Common myeloid progenitor, CD34-positive (primary cell): Measurements from ENCODE around the gene NKTR.

Experiments used
- CTCF ChIA-PET: fragments of 350-600 bp; sonication (Branson Sonifier 250); formaldehyde crosslinking; loops from one replicate; lab custom pipeline; 2021; ENCODE audit warnings: antibody characterized with exemption; lab: Charles Lee
- POLR2A ChIA-PET: fragments of 350-600 bp; sonication (Branson Sonifier 250); formaldehyde crosslinking; loops from one replicate; lab custom pipeline; 2021; ENCODE audit warnings: antibody characterized with exemption; lab: Charles Lee
- DNase-seq, 3 donors: peaks; one replicate each; pipeline versions ENCODE4 v3.0.0 to v3.0.0-alpha.2; 2013
- H3K27ac ChIP-seq, 2 experiments: 1 replicate in 1 of 2; 2 replicates in 1 of 2; pipeline ENCODE4 v1.7.0; 2013; ENCODE audit warnings: inconsistent platforms in 2 of 2, low read length in 2 of 2, mild to moderate bottlenecking in 2 of 2, low read depth in 1 of 2, moderate library complexity in 1 of 2; ENCODE audit not compliant: severe bottlenecking in 2 of 2, insufficient read depth in 1 of 2, poor library complexity in 1 of 2
- H3K27me3 ChIP-seq, 5 experiments: replicated peaks in 2 of 5; 1 replicate in 3 of 5; 2 replicates in 2 of 5; pipeline versions ENCODE4 v1.6.1 to v1.7.0; 2013; ENCODE audit warnings: low read length in 4 of 5, mild to moderate bottlenecking in 2 of 5, moderate library complexity in 2 of 5, inconsistent platforms in 1 of 5; ENCODE audit not compliant: insufficient read depth in 5 of 5, control insufficient read depth in 4 of 5
- H3K36me3 ChIP-seq, 4 experiments: 1 replicate in 2 of 4; 2 replicates in 2 of 4; pipeline versions ENCODE4 v1.6.1 to v1.7.0; 2013; ENCODE audit warnings: low read length in 3 of 4, control low read depth in 1 of 4, mild to moderate bottlenecking in 1 of 4; ENCODE audit not compliant: control insufficient read depth in 4 of 4, insufficient read depth in 4 of 4
- H3K4me1 ChIP-seq, 4 experiments: 1 replicate in 3 of 4; 2 replicates in 1 of 4; pipeline versions ENCODE4 v1.6.1 to v1.7.1; 2013; ENCODE audit warnings: low read length in 3 of 4, mild to moderate bottlenecking in 3 of 4, control low read depth in 1 of 4, inconsistent platforms in 1 of 4, moderate library complexity in 1 of 4; ENCODE audit not compliant: control insufficient read depth in 4 of 4, insufficient read depth in 4 of 4; ENCODE audit errors: control extremely low read depth in 1 of 4
- H3K4me3 ChIP-seq, 7 experiments: 1 replicate in 4 of 7; 2 replicates in 3 of 7; pipeline versions ENCODE4 v1.5.1 to v1.7.0; 2013; ENCODE audit warnings: mild to moderate bottlenecking in 7 of 7, low read length in 6 of 7, moderate library complexity in 6 of 7, inconsistent platforms in 2 of 7, low read depth in 2 of 7, control low read depth in 1 of 7; ENCODE audit not compliant: insufficient read depth in 4 of 7, control insufficient read depth in 1 of 7; ENCODE audit errors: extremely low read depth in 1 of 7
- H3K9me3 ChIP-seq, 5 experiments: 1 replicate in 4 of 5; 2 replicates in 1 of 5; pipeline versions ENCODE4 v1.6.1 to v1.7.1; 2013; ENCODE audit warnings: low read length in 4 of 5, mild to moderate bottlenecking in 2 of 5, inconsistent platforms in 1 of 5, low read depth in 1 of 5, moderate library complexity in 1 of 5; ENCODE audit not compliant: control insufficient read depth in 4 of 5, insufficient read depth in 2 of 5; ENCODE audit errors: control extremely low read depth in 1 of 5
- WGBS: methylation state at CpG from one replicate; pipeline ENCODE4 v1.1.5; 2013; ENCODE audit not compliant: insufficient coverage; 5-methylcytosine and 5-hydroxymethylcytosine counted together

NKTR gene

GRCh38 chr3:42691816-42692666 is 91.6 kb downstream of the NKTR start:
- POLR2A ChIA-PET, result no interaction called here
- Histone ChIP-seq H3K4me1 (no peaks in the 10 kb centered on the region), H3K27ac (no peak overlapping the region), H3K9me3 (no peaks in the 10 kb centered on the region), H3K27me3 (peaks cover 0 to 34% (median 8%) of the 10 kb centered on the region in 5 experiments), H3K36me3 (no peaks in the 10 kb centered on the region), H3K4me3 (no peak overlapping the region)
- CTCF ChIA-PET, result no interaction called here
- DNase-seq, result no peak
- WGBS, result 84% methylated on average over 9 of the region's 13 CpGs

GRCh38 chr3:42692667-42693529 is 92.4 kb downstream of the NKTR start:
- 98% methylated on average over 11 of the region's 17 CpGs for WGBS
- no peaks in the 10 kb centered on the region for H3K36me3 ChIP-seq
- H3K27ac ChIP-seq, result no peak overlapping the region
- no peak overlapping the region for H3K4me3 ChIP-seq
- no peak for DNase-seq
- H3K4me1 ChIP-seq, result no peaks in the 10 kb centered on the region
- CTCF ChIA-PET, result no interaction called here
- peaks cover 0 to 33% (median 6%) of the 10 kb centered on the region in 5 experiments for H3K27me3 ChIP-seq
- POLR2A ChIA-PET, result no interaction called here
- H3K9me3 ChIP-seq, result no peaks in the 10 kb centered on the region

GRCh38 chr3:42693530-42693930 is 93.0 kb downstream of the NKTR start:
- ChIA-PET POLR2A (no interaction called here), CTCF (no interaction called here)
- Histone ChIP-seq H3K27me3 (peaks cover 0 to 36% (median 8%) of the 10 kb centered on the region in 5 experiments), H3K4me3 (no peak overlapping the region), H3K36me3 (no peaks in the 10 kb centered on the region), H3K9me3 (no peaks in the 10 kb centered on the region), H3K4me1 (no peaks in the 10 kb centered on the region), H3K27ac (no peak overlapping the region)
- DNase-seq, result no peak
- 97% methylated on average over 4 of the region's 4 CpGs for WGBS

GRCh38 chr3:42694366-42694765 is 93.9 kb downstream of the NKTR start:
- DNase-seq, result no peak
- no peak overlapping the region for H3K27ac ChIP-seq
- no peaks in the 10 kb centered on the region for H3K36me3 ChIP-seq
- no peaks in the 10 kb centered on the region for H3K4me1 ChIP-seq
- H3K4me3 ChIP-seq, result no peak overlapping the region
- ChIA-PET CTCF (interaction anchor here (1.0 kb wide), 1 partner anchor 51 kb away, joined by 3 read pairs; no protein-coding TSS in a partner anchor), POLR2A (no interaction called here)
- no peaks in the 10 kb centered on the region for H3K9me3 ChIP-seq
- peaks cover 0 to 35% (median 5%) of the 10 kb centered on the region in 5 experiments for H3K27me3 ChIP-seq

- H3K9me3 ChIP-seq, result no peaks in the 10 kb centered on the region
- CTCF ChIA-PET, result interaction anchor here (1.4 kb wide), 1 partner anchor 45 kb away, joined by 3 read pairs; no protein-coding TSS in a partner anchor
- H3K27ac ChIP-seq, result no peak overlapping the region
- no peaks in the 10 kb centered on the region for H3K36me3 ChIP-seq
- no peak overlapping the region for H3K4me3 ChIP-seq
- no peak for DNase-seq
- WGBS, result 87% methylated on average over 16 of the region's 19 CpGs
- H3K27me3 ChIP-seq, result peaks cover 0 to 25% (median 5%) of the 10 kb centered on the region in 5 experiments
- POLR2A ChIA-PET, result no interaction called here
- no peaks in the 10 kb centered on the region for H3K4me1 ChIP-seq
These were observed 96.1 kb downstream of the NKTR start for GRCh38 chr3:42696356-42697288.

- Histone ChIP-seq H3K4me3 (no peak overlapping the region), H3K27ac (no peak overlapping the region), H3K4me1 (no peaks in the 10 kb centered on the region), H3K27me3 (peaks cover 0 to 18% (median 5%) of the 10 kb centered on the region in 5 experiments), H3K9me3 (no peaks in the 10 kb centered on the region), H3K36me3 (no peaks in the 10 kb centered on the region)
- WGBS, result 94% methylated on average over 13 of the region's 18 CpGs
- CTCF ChIA-PET, result no interaction called here
- POLR2A ChIA-PET, result no interaction called here
- no peak for DNase-seq
These were observed 97.0 kb downstream of the NKTR start for GRCh38 chr3:42697289-42698051.
